Esophagus (tissue), 2 donors: ENCODE data around the gene FAM228B. TPM values are rescaled to one million over a fixed set of nuclear protein-coding genes. Genes with fewer than 3 reads are reported as not detected.
"Not testable (repeated sequence)": the region's sequence is repeated elsewhere in the genome, so short reads cannot be mapped to it uniquely, and the experiment has no call there.

Experiments used
- H3K27ac ChIP-seq, 2 donors: one replicate each; pipeline ENCODE4 v1.5.1; 2013; ENCODE audit warnings: low read depth in 2 of 2, mild to moderate bottlenecking in 2 of 2, inconsistent platforms in 1 of 2, low read length in 1 of 2, moderate library complexity in 1 of 2
- H3K27me3 ChIP-seq, 2 donors: one replicate each; pipeline ENCODE4 v1.6.1; 2013; ENCODE audit warnings: low read length in 2 of 2, control low read depth in 1 of 2, mild to moderate bottlenecking in 1 of 2; ENCODE audit not compliant: insufficient read depth in 2 of 2, control insufficient read depth in 1 of 2
- H3K36me3 ChIP-seq, 2 donors: one replicate each; pipeline ENCODE4 v1.6.1; 2013; ENCODE audit warnings: low read length in 1 of 2; ENCODE audit not compliant: control insufficient read depth in 2 of 2, insufficient read depth in 2 of 2
- H3K4me1 ChIP-seq, 2 donors: one replicate each; pipeline ENCODE4 v1.6.1; 2013; ENCODE audit warnings: low read length in 1 of 2; ENCODE audit not compliant: control insufficient read depth in 2 of 2, insufficient read depth in 2 of 2
- H3K4me3 ChIP-seq, 2 donors: one replicate each; pipeline ENCODE4 v1.5.1; 2013; ENCODE audit warnings: low read length in 2 of 2, mild to moderate bottlenecking in 2 of 2, low read depth in 1 of 2, moderate library complexity in 1 of 2
- H3K9me3 ChIP-seq, 2 donors: one replicate each; pipeline ENCODE4 v1.6.1; 2013; ENCODE audit warnings: mild to moderate bottlenecking in 2 of 2, low read depth in 1 of 2, low read length in 1 of 2, moderate library complexity in 1 of 2; ENCODE audit not compliant: control insufficient read depth in 2 of 2, insufficient read depth in 1 of 2
- WGBS, 2 donors: extraction: QIAGEN DNeasy Blood & Tissue Kit; methylation state at CpG; one replicate each; pipeline ENCODE4 v1.1.7; 2013; 5-methylcytosine and 5-hydroxymethylcytosine counted together
- polyA plus RNA-seq, 2 donors: library from polyadenylated mRNA; stranded (reverse); fragments of 200-250 nt; gene quantifications; one replicate each; pipeline ENCODE4 v1.2.3, GENCODE V29; 2013
- donor health status: healthy with polysubstance abuse.
- donor health status: Bipolar disorder and iron deficiency.

The FAM228B gene
- polyA plus RNA-seq, 2 donors = 4.8 to 9.0 TPM

DNA sequence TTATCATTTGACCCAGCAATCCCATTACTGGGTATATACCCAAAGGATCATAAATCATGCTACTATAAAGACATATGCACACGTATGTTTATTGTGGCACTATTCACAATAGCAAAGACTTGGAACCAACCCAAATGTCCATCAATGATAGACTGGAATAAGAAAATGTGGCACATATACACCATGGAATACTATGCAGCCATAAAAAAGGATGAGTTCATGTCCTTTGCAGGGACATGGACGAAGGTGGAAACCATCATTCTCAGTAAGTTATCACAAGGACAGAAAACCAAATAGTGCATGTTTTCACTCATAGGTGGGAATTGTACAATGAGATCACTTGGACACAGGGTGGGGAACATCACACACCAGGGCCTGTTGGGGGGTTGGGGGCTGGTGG, 22.5 kb upstream of the FAM228B start:
- H3K4me3 ChIP-seq, H3K4me1 ChIP-seq, H3K36me3 ChIP-seq, H3K9me3 ChIP-seq, H3K27ac ChIP-seq, H3K27me3 ChIP-seq: not testable (repeated sequence)
- 83 to 97% methylated on average over 2 of the region's 2 CpGs for WGBS, 2 donors

DNA sequence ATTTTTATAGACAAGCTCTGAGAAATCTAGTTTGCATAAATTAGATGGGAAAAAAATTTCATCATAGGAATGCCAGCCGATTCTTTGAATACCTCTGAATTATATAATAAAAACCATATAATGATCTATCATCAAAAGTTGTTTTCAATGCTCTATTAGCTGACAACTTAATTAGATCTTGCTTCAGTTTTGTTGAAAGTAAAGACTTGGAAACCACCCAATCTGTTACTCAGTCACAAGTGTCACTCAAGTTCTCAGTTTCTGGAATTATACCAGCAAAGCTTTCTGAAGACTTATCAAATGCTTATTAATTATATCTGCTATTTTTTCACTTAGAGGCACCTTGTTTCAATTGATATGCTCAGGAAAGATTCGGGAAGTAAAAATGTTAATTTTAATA, 21.3 kb upstream of the FAM228B start:
- peaks cover 0 to 3% of the 10 kb centered on the region in 2 donors for H3K4me1 ChIP-seq
- 67 to 88% methylated on average over 2 of the region's 2 CpGs for WGBS, 2 donors
- no peak overlapping the region for H3K27ac ChIP-seq
- H3K4me3 ChIP-seq = no peak overlapping the region
- H3K9me3 ChIP-seq = no peaks in the 10 kb centered on the region
- H3K27me3 ChIP-seq = no peaks in the 10 kb centered on the region
- peaks cover 0 to 10% of the 10 kb centered on the region in 2 donors for H3K36me3 ChIP-seq

DNA sequence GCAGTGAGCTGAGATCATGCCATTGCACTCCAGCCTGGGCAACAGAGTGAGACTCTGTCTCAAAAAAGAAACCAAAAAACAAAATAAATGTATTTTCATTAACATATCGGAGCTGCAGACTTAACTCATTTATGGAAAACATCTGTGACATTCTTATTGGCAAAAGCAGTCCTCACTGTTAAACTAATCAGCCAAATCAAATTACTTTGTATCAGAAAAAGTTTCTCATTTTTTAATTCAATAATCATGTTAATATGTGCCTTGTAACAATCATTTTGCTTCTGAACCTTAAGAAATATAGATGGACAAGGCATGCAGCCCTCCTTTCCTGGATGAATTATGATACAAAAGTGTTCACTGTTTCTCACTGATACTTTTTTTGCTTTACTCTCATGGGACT, 20.6 kb upstream of the FAM228B start:
- Histone ChIP-seq H3K36me3 (peaks cover 0 to 10% of the 10 kb centered on the region in 2 donors), H3K27ac (no peak overlapping the region), H3K27me3 (no peaks in the 10 kb centered on the region), H3K9me3 (no peaks in the 10 kb centered on the region), H3K4me3 (no peak overlapping the region), H3K4me1 (peaks cover 0 to 3% of the 10 kb centered on the region in 2 donors)
- WGBS, 2 donors = 80 to 83% methylated on average over 1 of the region's 1 CpG

DNA sequence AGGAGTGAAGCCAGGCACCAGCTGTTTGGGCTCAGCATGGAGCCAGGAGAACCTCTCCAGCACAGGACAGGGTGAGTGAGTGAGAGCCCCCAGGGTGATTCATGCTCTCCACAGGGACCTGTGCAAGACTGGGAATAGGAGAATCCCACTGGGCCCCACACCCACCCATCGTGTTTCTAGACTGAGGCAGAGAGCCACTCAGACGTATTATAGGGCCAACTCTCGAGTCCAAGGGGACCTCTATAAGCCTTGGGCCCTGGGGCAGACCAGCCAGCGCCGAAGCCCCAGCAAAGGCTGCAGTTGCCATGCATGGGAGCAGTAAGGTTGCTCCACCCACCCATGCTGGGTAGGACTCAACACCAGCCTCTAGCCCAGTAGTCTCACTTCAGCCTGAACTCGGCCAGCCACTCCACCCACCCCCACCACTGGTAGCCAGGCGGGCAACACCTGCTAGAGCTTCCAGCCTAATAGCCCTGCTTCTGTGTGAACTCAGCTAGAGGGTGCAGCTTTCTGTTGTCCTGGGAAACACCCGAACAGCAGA, 19.1 kb upstream of the FAM228B start:
- WGBS, 2 donors = 94 to 96% methylated on average over 8 of the region's 8 CpGs
- Histone ChIP-seq H3K9me3 (no peaks in the 10 kb centered on the region), H3K4me1 (peaks cover 0 to 3% of the 10 kb centered on the region in 2 donors), H3K27me3 (no peaks in the 10 kb centered on the region), H3K27ac (peak overlapping the region in 1 of 2 donors; percentile 50), H3K4me3 (no peak overlapping the region), H3K36me3 (peaks cover 0 to 10% of the 10 kb centered on the region in 2 donors)

GRCh38 chr2:24104906-24105305, 18.4 kb upstream of the FAM228B start:
- Histone ChIP-seq H3K27me3 (no peaks in the 10 kb centered on the region), H3K4me3 (no peak overlapping the region), H3K9me3 (no peaks in the 10 kb centered on the region), H3K27ac (peak overlapping the region in 1 of 2 donors; percentile 34), H3K36me3 (peaks cover 0 to 10% of the 10 kb centered on the region in 2 donors), H3K4me1 (peaks cover 0 to 3% of the 10 kb centered on the region in 2 donors)
- WGBS, 2 donors = 51 to 75% methylated on average over 4 of the region's 4 CpGs

GRCh38 chr2:24105816-24106215, 17.5 kb upstream of the FAM228B start:
- WGBS, 2 donors = 25 to 46% methylated on average over 2 of the region's 2 CpGs
- no peaks in the 10 kb centered on the region for H3K9me3 ChIP-seq
- H3K36me3 ChIP-seq = peaks cover 0 to 10% of the 10 kb centered on the region in 2 donors
- H3K27ac ChIP-seq = no peak overlapping the region
- H3K4me3 ChIP-seq = no peak overlapping the region
- peaks cover 0 to 3% of the 10 kb centered on the region in 2 donors for H3K4me1 ChIP-seq
- H3K27me3 ChIP-seq = no peaks in the 10 kb centered on the region

DNA sequence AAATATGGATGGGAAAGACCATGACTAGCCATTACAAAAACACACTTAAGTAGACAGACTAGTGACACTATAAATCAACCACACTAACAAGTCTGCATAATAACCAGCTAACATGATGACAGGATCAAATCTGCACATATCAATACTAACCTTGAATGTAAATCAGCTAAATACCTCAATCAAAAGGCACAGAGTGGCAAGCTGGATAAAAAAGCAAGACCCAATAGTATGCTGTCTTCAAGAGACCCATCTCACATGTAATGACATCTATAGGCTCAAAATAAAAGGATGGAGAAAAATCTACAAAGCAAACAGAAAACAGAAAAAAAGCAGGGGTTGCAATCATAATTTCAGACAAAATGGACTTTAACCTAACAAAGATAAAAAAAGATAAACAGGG, 16.5 kb upstream of the FAM228B start:
- H3K4me3 ChIP-seq = no peak overlapping the region
- H3K36me3 ChIP-seq = peaks cover 0 to 10% of the 10 kb centered on the region in 2 donors
- H3K27ac ChIP-seq = no peak overlapping the region
- peaks cover 0 to 3% of the 10 kb centered on the region in 2 donors for H3K4me1 ChIP-seq
- H3K9me3 ChIP-seq = no peaks in the 10 kb centered on the region
- H3K27me3 ChIP-seq = no peaks in the 10 kb centered on the region

- no peaks in the 10 kb centered on the region for H3K27me3 ChIP-seq
- 40 to 97% methylated on average over 1 of the region's 1 CpG for WGBS, 2 donors
- H3K4me1 ChIP-seq = peaks cover 0 to 3% of the 10 kb centered on the region in 2 donors
- H3K27ac ChIP-seq = no peak overlapping the region
- no peak overlapping the region for H3K4me3 ChIP-seq
- H3K9me3 ChIP-seq = no peaks in the 10 kb centered on the region
- H3K36me3 ChIP-seq = peaks cover 0 to 10% of the 10 kb centered on the region in 2 donors
These were observed 15.9 kb upstream of the FAM228B start for GRCh38 chr2:24107336-24107735.

- not testable (repeated sequence) for H3K9me3 ChIP-seq, H3K27ac ChIP-seq, H3K4me1 ChIP-seq, H3K27me3 ChIP-seq, H3K4me3 ChIP-seq, H3K36me3 ChIP-seq
- 100% methylated on average over 1 of the region's 1 CpG for WGBS, 2 donors
These were observed 13.8 kb upstream of the FAM228B start for GRCh38 chr2:24109431-24109830.

DNA sequence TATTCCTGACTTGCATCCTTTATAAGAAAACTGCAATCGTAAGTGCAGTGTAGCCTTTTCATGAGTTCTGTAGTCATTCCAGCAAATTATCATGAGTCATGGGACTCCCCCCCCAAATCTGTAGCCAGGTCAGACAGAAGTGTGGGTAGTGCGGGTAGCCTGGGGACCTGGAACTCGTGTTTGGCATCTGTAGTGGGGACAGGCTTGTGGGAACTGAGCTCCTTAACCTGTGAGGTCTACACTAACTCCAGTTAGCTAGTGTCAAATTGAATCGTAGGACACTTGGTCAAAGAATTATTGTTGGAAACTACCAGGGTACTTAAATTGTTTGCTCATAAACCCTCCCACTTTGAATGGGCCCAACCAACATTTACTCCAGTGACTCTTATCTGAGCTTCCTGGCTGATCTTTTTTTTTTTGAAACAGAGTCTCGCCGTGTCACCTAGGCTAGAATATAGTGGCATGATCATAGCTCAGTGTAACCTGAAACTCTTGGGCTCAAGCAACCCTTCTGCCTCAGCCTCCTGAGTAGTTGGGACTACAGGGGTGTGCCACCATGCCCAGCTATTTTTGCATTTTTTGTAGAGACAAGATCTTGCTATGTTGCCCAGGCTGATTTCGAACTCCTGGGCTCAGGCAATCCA, 12.5 kb upstream of the FAM228B start:
- Histone ChIP-seq H3K4me3 (no peak overlapping the region), H3K4me1 (no peaks in the 10 kb centered on the region), H3K27ac (peak overlapping the region in 1 of 2 donors; percentile 61), H3K27me3 (no peaks in the 10 kb centered on the region), H3K36me3 (no peaks in the 10 kb centered on the region), H3K9me3 (no peaks in the 10 kb centered on the region)
- 80 to 89% methylated on average over 7 of the region's 7 CpGs for WGBS, 2 donors
